GM20000 (cell line): Measurements from ENCODE around the gene C8G.
A peak's percentile ranks its signal among the peaks of the same experiment; 100 is the strongest.

Experiments used
- DNase-seq: peaks from one replicate; pipeline ENCODE4 v3.0.0; 2012; ENCODE audit warnings: low spot score
- TF ChIP-seq, protein P1 (sequence below): IDR thresholded peaks from 2 replicates; pipeline ENCODE4 v1.5.1; 2012; ENCODE audit warnings: mild to moderate bottlenecking, control low read depth; ENCODE audit errors: extremely low read depth, missing control alignments

C8G gene

GRCh38 chr9:136947028-136947891 lies 2.2 kb downstream of the C8G start:
- TF ChIP-seq, protein P1, sequence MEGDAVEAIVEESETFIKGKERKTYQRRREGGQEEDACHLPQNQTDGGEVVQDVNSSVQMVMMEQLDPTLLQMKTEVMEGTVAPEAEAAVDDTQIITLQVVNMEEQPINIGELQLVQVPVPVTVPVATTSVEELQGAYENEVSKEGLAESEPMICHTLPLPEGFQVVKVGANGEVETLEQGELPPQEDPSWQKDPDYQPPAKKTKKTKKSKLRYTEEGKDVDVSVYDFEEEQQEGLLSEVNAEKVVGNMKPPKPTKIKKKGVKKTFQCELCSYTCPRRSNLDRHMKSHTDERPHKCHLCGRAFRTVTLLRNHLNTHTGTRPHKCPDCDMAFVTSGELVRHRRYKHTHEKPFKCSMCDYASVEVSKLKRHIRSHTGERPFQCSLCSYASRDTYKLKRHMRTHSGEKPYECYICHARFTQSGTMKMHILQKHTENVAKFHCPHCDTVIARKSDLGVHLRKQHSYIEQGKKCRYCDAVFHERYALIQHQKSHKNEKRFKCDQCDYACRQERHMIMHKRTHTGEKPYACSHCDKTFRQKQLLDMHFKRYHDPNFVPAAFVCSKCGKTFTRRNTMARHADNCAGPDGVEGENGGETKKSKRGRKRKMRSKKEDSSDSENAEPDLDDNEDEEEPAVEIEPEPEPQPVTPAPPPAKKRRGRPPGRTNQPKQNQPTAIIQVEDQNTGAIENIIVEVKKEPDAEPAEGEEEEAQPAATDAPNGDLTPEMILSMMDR, result no peak
- no peak for DNase-seq

DNA sequence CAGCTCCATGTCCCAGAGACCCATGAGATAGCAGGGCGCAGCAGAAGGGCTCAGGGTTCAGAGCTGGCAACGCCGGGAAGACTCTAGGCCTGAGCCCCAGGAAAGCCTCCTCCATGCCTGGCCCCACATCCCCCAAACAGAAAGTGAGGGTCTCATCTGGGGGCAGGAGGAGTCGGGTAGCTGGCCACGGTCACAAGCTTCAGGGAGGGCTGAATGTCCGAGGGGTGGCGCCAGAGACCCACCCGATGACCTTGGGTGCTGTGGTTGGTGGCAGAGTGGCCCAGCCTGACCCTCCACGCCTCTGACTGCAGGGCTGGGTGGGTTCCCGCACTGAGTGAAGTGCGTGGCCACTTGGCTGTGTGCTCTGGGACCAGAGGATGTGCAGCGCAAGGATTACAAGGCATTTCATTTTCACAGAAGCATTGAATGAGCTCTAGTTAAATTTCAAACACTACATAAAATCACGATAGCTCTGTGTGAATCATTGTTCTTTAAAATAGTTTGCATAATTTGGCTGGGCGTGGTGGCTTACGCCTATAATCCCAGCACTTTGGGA lies 3.0 kb downstream of the C8G start:
- TF ChIP-seq, protein P1, result peak; percentile 69
- peak; percentile 76 for DNase-seq

DNA sequence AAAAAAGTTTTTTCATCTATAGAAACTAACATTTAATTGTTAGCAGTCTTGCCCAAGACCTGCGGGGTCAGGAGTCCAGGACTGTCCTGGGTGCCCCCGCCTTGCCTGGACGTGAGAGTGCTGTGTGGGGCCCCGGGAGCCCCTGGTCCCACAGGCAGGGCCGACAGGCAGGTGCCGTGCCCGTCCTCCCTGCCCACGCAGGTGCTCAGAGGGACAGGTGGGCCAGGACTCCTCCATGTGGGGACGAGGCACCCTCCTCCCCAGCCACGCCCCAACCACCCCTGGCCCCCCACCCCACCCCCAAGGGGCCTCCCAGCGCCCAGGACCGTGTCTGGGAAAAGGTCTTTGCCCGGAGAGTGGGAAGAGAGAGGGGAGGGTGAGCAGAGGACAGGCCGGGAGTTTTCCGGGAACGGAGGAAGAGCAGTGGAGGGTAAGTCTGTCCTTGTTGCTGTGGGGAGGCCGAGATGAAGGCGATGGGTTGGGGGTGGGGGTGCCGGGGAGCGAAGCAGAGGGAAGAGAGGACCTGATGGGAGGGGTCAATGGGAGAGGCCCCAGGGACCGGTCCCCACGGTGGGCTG lies 4.3 kb downstream of the C8G start:
- DNase-seq, result no peak
- TF ChIP-seq, protein P1, result no peak

- TF ChIP-seq, protein P1, result no peak
Measured at GRCh38 chr9:136949817-136950655, 5.0 kb downstream of the C8G start.

DNA sequence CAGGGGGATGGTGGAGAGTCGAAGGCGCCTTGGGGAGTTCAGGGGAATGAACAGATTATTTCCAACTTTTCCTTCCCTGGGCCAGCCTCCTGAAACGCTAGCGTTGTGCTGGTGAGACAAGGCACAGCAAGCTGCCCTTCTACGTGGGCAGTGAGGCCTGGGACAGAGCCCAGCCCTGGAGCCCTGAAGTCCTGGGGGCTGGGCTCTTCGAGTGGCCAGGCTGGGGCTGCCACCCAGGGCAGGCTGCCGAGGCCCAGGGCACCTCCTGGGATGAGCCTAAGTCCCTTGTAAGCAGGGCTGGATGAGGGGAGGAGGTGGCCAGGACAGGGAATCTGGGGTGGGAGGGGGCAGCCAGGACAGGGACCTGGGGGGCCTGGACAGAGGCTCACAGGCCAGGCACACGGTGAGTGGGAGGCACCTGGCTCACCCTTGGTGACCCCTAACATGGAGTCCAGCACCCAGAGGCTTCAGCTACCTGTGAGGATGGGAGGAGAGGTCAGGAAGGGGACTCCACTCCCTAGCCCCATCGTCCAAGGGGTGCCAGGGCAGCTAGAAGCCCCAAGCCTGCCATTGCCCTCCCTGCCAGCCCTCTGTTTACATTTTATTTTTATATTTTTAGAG lies 5.7 kb downstream of the C8G start:
- no peak for DNase-seq
- TF ChIP-seq, protein P1, result no peak

More at GRCh38 chr9:136949817-136950655, 5.0 kb downstream of the C8G start:
- DNase-seq, result peak; percentile 100

DNA sequence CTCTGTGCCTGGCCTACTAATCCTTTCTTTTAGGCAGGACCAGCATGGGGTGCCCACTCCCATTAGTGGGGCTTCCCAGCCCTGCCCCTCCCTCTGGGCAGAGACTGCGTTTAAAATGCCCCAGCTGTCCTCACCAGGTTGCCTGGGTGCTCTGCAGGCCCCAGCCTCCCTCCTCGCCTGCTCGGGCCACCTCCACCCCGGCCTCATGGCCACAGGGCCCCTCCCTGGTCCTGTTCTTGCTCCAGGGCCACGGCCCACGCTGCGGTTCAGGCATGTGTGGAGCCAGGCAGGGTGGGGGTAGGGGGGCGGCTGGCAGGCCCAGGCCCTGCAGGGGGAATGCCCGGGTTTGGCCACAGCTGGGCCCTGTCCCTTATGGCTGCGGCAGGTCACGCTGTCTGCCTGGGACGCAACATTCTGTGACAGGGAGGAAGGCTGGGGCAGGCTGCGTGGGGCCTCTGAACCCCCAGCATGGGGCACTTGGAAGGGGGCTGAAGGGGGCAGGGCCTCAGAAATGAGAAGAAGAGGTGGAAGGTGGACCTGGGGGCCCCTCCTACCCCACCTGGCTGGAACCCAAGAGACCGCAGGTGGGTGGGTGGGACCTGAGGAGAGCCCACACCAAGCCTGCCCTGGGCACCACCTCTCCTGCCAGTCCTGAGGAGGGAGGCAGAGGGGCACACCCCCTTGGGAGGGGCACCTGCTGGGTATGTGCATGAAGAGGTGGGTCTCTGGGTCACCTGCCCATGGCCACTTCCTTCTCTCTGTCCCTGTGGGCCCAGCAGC lies 6.7 kb downstream of the C8G start, which contains the start of gene LCN12:
TSS of gene LCN12 (plus strand) at position 733 of the 780 bp plus-strand sequence. CDS start 55 bp downstream, outside the sequence.
- TF ChIP-seq, protein P1, result no peak
- DNase-seq, result no peak
